Right atrium auricular region (tissue), 2 donors: ENCODE results near the gene CAPN13. TPM values are rescaled to one million over a fixed set of nuclear protein-coding genes. Genes with fewer than 3 reads are reported as not detected.

Experiments used
- DNase-seq: peaks from one replicate; pipeline ENCODE4 v3.0.0-alpha.2; 2019; ENCODE audit warnings: low spot score
- H3K27ac ChIP-seq, 2 donors: fragments of 200-600 bp; sonication (generic); 1 replicate in 1 of 2; 2 replicates in 1 of 2; pipeline ENCODE4 v1.5.1; 2016 to 2019
- H3K27me3 ChIP-seq, 2 donors: fragments of 200-600 bp; sonication (generic); one replicate each; pipeline versions ENCODE4 v1.5.1 to v1.6.0; 2017 to 2019
- H3K36me3 ChIP-seq: fragments of 200-600 bp; sonication (generic); one replicate; pipeline ENCODE4 v1.5.1; 2016
- H3K4me1 ChIP-seq, 2 donors: fragments of 200-600 bp; sonication (generic); one replicate each; pipeline versions ENCODE4 v1.5.1 to v1.6.0; 2017 to 2019
- H3K4me3 ChIP-seq, 2 donors: fragments of 200-600 bp; sonication (generic); 1 replicate in 1 of 2; 2 replicates in 1 of 2; pipeline ENCODE4 v1.5.1; 2017 to 2019; ENCODE audit warnings: mild to moderate bottlenecking in 1 of 2, moderate library complexity in 1 of 2
- H3K9me3 ChIP-seq, 2 donors: fragments of 200-600 bp; sonication (generic); one replicate each; pipeline ENCODE4 v1.5.1; 2019
- total RNA-seq, 2 donors: library from RNA; depleted of rRNA; stranded (reverse); fragments of >200 nt; gene quantifications; one replicate each; pipeline ENCODE4 v1.1.0, GENCODE V29; 2016
- TF ChIP-seq, protein P1 (sequence below), 2 donors: fragments of 200-600 bp; sonication (generic); IDR thresholded peaks; one replicate each; pipeline ENCODE4 v1.5.1; 2019; ENCODE audit warnings: antibody characterized with exemption in 2 of 2

Gene CAPN13, protein sequence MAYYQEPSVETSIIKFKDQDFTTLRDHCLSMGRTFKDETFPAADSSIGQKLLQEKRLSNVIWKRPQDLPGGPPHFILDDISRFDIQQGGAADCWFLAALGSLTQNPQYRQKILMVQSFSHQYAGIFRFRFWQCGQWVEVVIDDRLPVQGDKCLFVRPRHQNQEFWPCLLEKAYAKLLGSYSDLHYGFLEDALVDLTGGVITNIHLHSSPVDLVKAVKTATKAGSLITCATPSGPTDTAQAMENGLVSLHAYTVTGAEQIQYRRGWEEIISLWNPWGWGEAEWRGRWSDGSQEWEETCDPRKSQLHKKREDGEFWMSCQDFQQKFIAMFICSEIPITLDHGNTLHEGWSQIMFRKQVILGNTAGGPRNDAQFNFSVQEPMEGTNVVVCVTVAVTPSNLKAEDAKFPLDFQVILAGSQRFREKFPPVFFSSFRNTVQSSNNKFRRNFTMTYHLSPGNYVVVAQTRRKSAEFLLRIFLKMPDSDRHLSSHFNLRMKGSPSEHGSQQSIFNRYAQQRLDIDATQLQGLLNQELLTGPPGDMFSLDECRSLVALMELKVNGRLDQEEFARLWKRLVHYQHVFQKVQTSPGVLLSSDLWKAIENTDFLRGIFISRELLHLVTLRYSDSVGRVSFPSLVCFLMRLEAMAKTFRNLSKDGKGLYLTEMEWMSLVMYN
- total RNA-seq: not detected

DNA sequence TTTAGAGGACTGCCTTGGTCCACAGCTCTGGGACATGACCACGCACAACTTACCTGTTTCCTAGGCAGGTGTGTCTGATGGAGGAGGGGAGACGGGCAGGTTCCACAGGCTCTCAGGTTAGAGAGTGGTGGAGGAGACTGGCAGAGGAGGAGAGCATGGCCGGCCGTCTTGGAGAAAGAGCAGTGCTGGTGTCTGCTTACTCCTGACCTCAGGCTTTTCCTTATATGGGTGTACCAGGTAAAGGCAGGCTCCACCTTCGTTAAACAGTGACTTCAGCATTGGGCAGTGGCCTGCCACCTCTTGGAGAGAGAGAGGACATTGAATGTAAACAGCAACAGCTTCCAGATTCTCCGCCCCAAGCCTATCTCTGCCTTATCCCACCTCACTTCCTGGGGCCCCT lies at the start of gene CAPN13:
CAPN13 (minus strand) TSS at position 198 of the 400 bp plus-strand sequence. CDS start 20,121 bp downstream, outside the sequence.
- no peaks in the 10 kb centered on the region for H3K4me1 ChIP-seq
- TF ChIP-seq, protein P1, sequence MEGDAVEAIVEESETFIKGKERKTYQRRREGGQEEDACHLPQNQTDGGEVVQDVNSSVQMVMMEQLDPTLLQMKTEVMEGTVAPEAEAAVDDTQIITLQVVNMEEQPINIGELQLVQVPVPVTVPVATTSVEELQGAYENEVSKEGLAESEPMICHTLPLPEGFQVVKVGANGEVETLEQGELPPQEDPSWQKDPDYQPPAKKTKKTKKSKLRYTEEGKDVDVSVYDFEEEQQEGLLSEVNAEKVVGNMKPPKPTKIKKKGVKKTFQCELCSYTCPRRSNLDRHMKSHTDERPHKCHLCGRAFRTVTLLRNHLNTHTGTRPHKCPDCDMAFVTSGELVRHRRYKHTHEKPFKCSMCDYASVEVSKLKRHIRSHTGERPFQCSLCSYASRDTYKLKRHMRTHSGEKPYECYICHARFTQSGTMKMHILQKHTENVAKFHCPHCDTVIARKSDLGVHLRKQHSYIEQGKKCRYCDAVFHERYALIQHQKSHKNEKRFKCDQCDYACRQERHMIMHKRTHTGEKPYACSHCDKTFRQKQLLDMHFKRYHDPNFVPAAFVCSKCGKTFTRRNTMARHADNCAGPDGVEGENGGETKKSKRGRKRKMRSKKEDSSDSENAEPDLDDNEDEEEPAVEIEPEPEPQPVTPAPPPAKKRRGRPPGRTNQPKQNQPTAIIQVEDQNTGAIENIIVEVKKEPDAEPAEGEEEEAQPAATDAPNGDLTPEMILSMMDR (IDR thresholded peaks at IDR 0.05): no peak
- no peak for DNase-seq
- H3K36me3 ChIP-seq: no peaks in the 10 kb centered on the region
- H3K27ac ChIP-seq: no peak within 1 kb of the TSS
- H3K27me3 ChIP-seq: no peaks in the 10 kb centered on the region
- no peaks in the 10 kb centered on the region for H3K9me3 ChIP-seq
- H3K4me3 ChIP-seq: no peak within 1 kb of the TSS

DNA sequence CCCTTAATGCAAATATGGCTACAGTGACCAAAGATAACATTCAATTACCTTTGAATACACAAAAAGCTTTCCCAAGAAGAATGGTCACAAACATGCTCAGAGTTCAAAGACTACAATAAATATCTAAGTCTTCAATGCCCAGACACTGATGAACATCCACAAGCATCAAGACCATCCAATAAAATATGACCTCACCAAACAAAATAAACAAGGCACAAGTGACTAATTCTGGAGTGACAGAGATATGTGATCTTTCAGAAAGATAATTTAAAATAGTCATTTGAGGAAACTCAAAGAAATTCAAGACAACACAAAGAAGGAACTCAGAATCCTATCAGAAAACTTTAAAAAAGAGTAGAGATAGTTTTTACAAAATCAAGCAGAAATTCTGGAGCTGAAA lies 40.6 kb upstream of the CAPN13 start:
- TF ChIP-seq, protein P1 (IDR thresholded peaks at IDR 0.05): no peak
- H3K27ac ChIP-seq: no peak overlapping the region
- DNase-seq: no peak
- H3K4me3 ChIP-seq: no peak overlapping the region
- peaks cover 0 to 11% of the 10 kb centered on the region in 2 donors for H3K9me3 ChIP-seq
- no peaks in the 10 kb centered on the region for H3K27me3 ChIP-seq
- H3K36me3 ChIP-seq: no peaks in the 10 kb centered on the region
- H3K4me1 ChIP-seq: no peaks in the 10 kb centered on the region

GRCh38 chr2:30847329-30847728 lies 40.1 kb upstream of the CAPN13 start:
- DNase-seq: no peak
- no peaks in the 10 kb centered on the region for H3K27me3 ChIP-seq
- peaks cover 0 to 11% of the 10 kb centered on the region in 2 donors for H3K9me3 ChIP-seq
- TF ChIP-seq, protein P1 (IDR thresholded peaks at IDR 0.05): no peak
- H3K36me3 ChIP-seq: no peaks in the 10 kb centered on the region
- no peak overlapping the region for H3K27ac ChIP-seq
- H3K4me3 ChIP-seq: no peak overlapping the region
- no peaks in the 10 kb centered on the region for H3K4me1 ChIP-seq

- TF ChIP-seq, protein P1 (IDR thresholded peaks at IDR 0.05): no peak
- H3K4me1 ChIP-seq: no peaks in the 10 kb centered on the region
- no peak overlapping the region for H3K27ac ChIP-seq
- no peaks in the 10 kb centered on the region for H3K27me3 ChIP-seq
- no peak for DNase-seq
- H3K4me3 ChIP-seq: no peak overlapping the region
- peaks cover 0 to 16% of the 10 kb centered on the region in 2 donors for H3K9me3 ChIP-seq
- no peaks in the 10 kb centered on the region for H3K36me3 ChIP-seq
Observed at GRCh38 chr2:30828586-30828985, 21.3 kb upstream of the CAPN13 start.

GRCh38 chr2:30826916-30827315 lies 19.7 kb upstream of the CAPN13 start:
- no peak for DNase-seq
- H3K4me1 ChIP-seq: no peaks in the 10 kb centered on the region
- no peak overlapping the region for H3K4me3 ChIP-seq
- H3K27me3 ChIP-seq: no peaks in the 10 kb centered on the region
- TF ChIP-seq, protein P1 (IDR thresholded peaks at IDR 0.05): no peak
- peaks cover 0 to 16% of the 10 kb centered on the region in 2 donors for H3K9me3 ChIP-seq
- H3K27ac ChIP-seq: no peak overlapping the region
- no peaks in the 10 kb centered on the region for H3K36me3 ChIP-seq
